Retina (tissue), 1 donor: Measurements from ENCODE around the gene PNLIPRP3.
A peak's percentile ranks its signal among the peaks of the same experiment; 100 is the strongest.
"Not testable (repeated sequence)": the region's sequence is repeated elsewhere in the genome, so short reads cannot be mapped to it uniquely, and the experiment has no call there.

Source experiments
- DNase-seq: peaks from one replicate; pipeline ENCODE4 v3.0.0-alpha.2; 2016

Gene PNLIPRP3

GRCh38 chr10:116427671-116428070 is at the start of gene PNLIPRP3:
Gene PNLIPRP3 (plus strand): TSS chr10:116427847. CDS start chr10:116428013, 166 bp downstream.
- no peak for DNase-seq

GRCh38 chr10:116382290-116382689 is 45.4 kb upstream of the PNLIPRP3 start:
- DNase-seq, result peak; percentile 4

GRCh38 chr10:116385311-116385710 is 42.3 kb upstream of the PNLIPRP3 start:
- DNase-seq, result no peak

- DNase-seq, result peak; percentile 23
These were observed 41.4 kb upstream of the PNLIPRP3 start for GRCh38 chr10:116385994-116386809.

GRCh38 chr10:116393246-116393831 is 34.3 kb upstream of the PNLIPRP3 start:
- not testable (repeated sequence) for DNase-seq

GRCh38 chr10:116395223-116395985 is 32.2 kb upstream of the PNLIPRP3 start:
- DNase-seq, result no peak

- peak; percentile 7 for DNase-seq
These were observed 29.4 kb upstream of the PNLIPRP3 start for GRCh38 chr10:116398224-116398623.

- no peak for DNase-seq
These were observed 24.8 kb upstream of the PNLIPRP3 start for GRCh38 chr10:116402858-116403257.

GRCh38 chr10:116403740-116404250 is 23.9 kb upstream of the PNLIPRP3 start:
- DNase-seq, result no peak

- DNase-seq, result no peak
These were observed 18.9 kb upstream of the PNLIPRP3 start for GRCh38 chr10:116408719-116409118.

GRCh38 chr10:116410351-116410750 is 17.3 kb upstream of the PNLIPRP3 start:
- no peak for DNase-seq

GRCh38 chr10:116417821-116418220 is 9.8 kb upstream of the PNLIPRP3 start:
- DNase-seq, result no peak

- DNase-seq, result no peak
These were observed 9.3 kb upstream of the PNLIPRP3 start for GRCh38 chr10:116418389-116418788.

- no peak for DNase-seq
These were observed 5.8 kb upstream of the PNLIPRP3 start for GRCh38 chr10:116421815-116422214.

GRCh38 chr10:116429288-116429977 is 1.8 kb downstream of the PNLIPRP3 start:
- DNase-seq, result no peak

GRCh38 chr10:116430288-116430687 is 2.6 kb downstream of the PNLIPRP3 start:
- DNase-seq, result no peak

- DNase-seq, result no peak
These were observed 4.0 kb downstream of the PNLIPRP3 start for GRCh38 chr10:116431598-116431997.

- DNase-seq, result no peak
These were observed 9.5 kb downstream of the PNLIPRP3 start for GRCh38 chr10:116437076-116437692.

GRCh38 chr10:116440330-116441030 is 12.8 kb downstream of the PNLIPRP3 start:
- no peak for DNase-seq

- DNase-seq, result peak; percentile 48
These were observed 17.0 kb downstream of the PNLIPRP3 start for GRCh38 chr10:116444527-116445142.

GRCh38 chr10:116450861-116451260 is 23.2 kb downstream of the PNLIPRP3 start:
- DNase-seq, result no peak
